PFSK-1 (cell line): ENCODE results near the gene ZNF311.

Experiments
- FOXP2 ChIP-seq: optimal IDR thresholded peaks from 2 replicates; pipeline ENCODE3; 2011; ENCODE audit warnings: borderline replicate concordance, control low read depth, inconsistent platforms; ENCODE audit not compliant: insufficient read depth; ENCODE audit errors: extremely low read length, extremely low read depth
- POLR2AphosphoS5 ChIP-seq: IDR thresholded peaks from 2 replicates; pipeline ENCODE4 v1.6.1; 2012; ENCODE audit warnings: low read depth, mild to moderate bottlenecking, control low read depth, low read length, moderate library complexity
- REST ChIP-seq, 2 experiments: IDR thresholded peaks; 2 replicates each; pipeline versions ENCODE4 v1.6.1 to v1.8.0; 2011 to 2012; ENCODE audit warnings: low read depth in 2 of 2, low read length in 2 of 2, control low read depth in 1 of 2, inconsistent platforms in 1 of 2, mild to moderate bottlenecking in 1 of 2, moderate library complexity in 1 of 2; ENCODE audit not compliant: insufficient read depth in 1 of 2
- SIN3A ChIP-seq: IDR thresholded peaks from 2 replicates; pipeline ENCODE4 v1.6.1; 2012; ENCODE audit warnings: mild to moderate bottlenecking, low read length, moderate library complexity, borderline replicate concordance; ENCODE audit not compliant: insufficient read depth
- TAF1 ChIP-seq: IDR thresholded peaks from 2 replicates; pipeline ENCODE4 v1.6.1; 2012; ENCODE audit warnings: low read length, control low read depth, borderline replicate concordance; ENCODE audit not compliant: insufficient read depth

ZNF311 gene

GRCh38 chr6:28947067-28947765 is 57.9 kb downstream of the ZNF311 start:
- no peak for TF ChIP-seq FOXP2
- no peak for TF ChIP-seq SIN3A
- TF ChIP-seq POLR2AphosphoS5 = no peak
- no peak for TF ChIP-seq TAF1
- TF ChIP-seq REST (IDR thresholded peaks at IDR 0.05; ENCODE audit: insufficient read depth in 1 of 2, low read depth in 2 of 2, low read length in 2 of 2) = no peak

GRCh38 chr6:28945349-28945748 is 59.8 kb downstream of the ZNF311 start:
- no peak for TF ChIP-seq REST (IDR thresholded peaks at IDR 0.05; ENCODE audit: insufficient read depth in 1 of 2, low read depth in 2 of 2, low read length in 2 of 2)
- TF ChIP-seq FOXP2 = no peak
